Activated T-helper 17 cell treated with anti-CD3 and anti-CD28 coated beads, Interleukin-2, amount 50 U/mL, for 72 hours (primary cell): ENCODE measurements around the gene COQ7. TPM values are rescaled to one million over a fixed set of nuclear protein-coding genes. Genes with fewer than 3 reads are reported as not detected.

ENCODE experiments used
- ATAC-seq: fragments of 150-1000 bp; cut with Tn5 transposase; replicated peaks from 2 replicates; pipeline ENCODE4 v1.10.0; 2021; ENCODE audit warnings: mild to moderate bottlenecking, moderate library complexity
- H3K27ac Mint-ChIP-seq: one replicate; pipeline ENCODE4 v1.8.0; 2022; ENCODE audit warnings: mixed read lengths
- H3K27me3 Mint-ChIP-seq: one replicate; pipeline ENCODE4 v1.8.0; 2022; ENCODE audit warnings: mixed read lengths
- H3K36me3 Mint-ChIP-seq: one replicate; pipeline ENCODE4 v1.8.0; 2022; ENCODE audit warnings: low read depth, mild to moderate bottlenecking, mixed read lengths
- H3K4me1 Mint-ChIP-seq: one replicate; pipeline ENCODE4 v1.8.0; 2022; ENCODE audit warnings: mixed read lengths
- H3K4me3 Mint-ChIP-seq: one replicate; pipeline ENCODE4 v1.8.0; 2022; ENCODE audit warnings: mild to moderate bottlenecking, mixed read lengths
- H3K9me3 Mint-ChIP-seq: one replicate; pipeline ENCODE4 v1.8.0; 2022; ENCODE audit warnings: mixed read lengths
- total RNA-seq, 2 donors: library from RNA; stranded (reverse); gene quantifications; one replicate each; pipeline ENCODE4 v1.2.3, GENCODE V29; 2022

Gene COQ7
- total RNA-seq, 2 donors from 2014 or later, result 11.6 to 18.2 TPM

- no peak for ATAC-seq
- no peaks in the 10 kb centered on the region for H3K36me3 Mint-ChIP-seq
- peaks cover 7% of the 10 kb centered on the region for H3K27me3 Mint-ChIP-seq
- peaks cover 10% of the 10 kb centered on the region for H3K4me1 Mint-ChIP-seq
- H3K9me3 Mint-ChIP-seq, result peaks cover 8% of the 10 kb centered on the region
- H3K27ac Mint-ChIP-seq, result no peak overlapping the region
- H3K4me3 Mint-ChIP-seq, result no peak overlapping the region
Measured at GRCh38 chr16:19093631-19094541, 26.5 kb downstream of the COQ7 start.

GRCh38 chr16:19094542-19095365, 27.3 kb downstream of the COQ7 start:
- Mint-ChIP-seq H3K4me3 (peak overlapping the region; percentile 21), H3K27ac (no peak overlapping the region), H3K27me3 (peaks cover 7% of the 10 kb centered on the region), H3K4me1 (peaks cover 10% of the 10 kb centered on the region), H3K9me3 (peaks cover 8% of the 10 kb centered on the region), H3K36me3 (no peaks in the 10 kb centered on the region)
- ATAC-seq, result peak; percentile 78

GRCh38 chr16:19095654-19096053, 28.2 kb downstream of the COQ7 start:
- Mint-ChIP-seq H3K36me3 (no peaks in the 10 kb centered on the region), H3K4me1 (peaks cover 10% of the 10 kb centered on the region), H3K27me3 (peaks cover 7% of the 10 kb centered on the region), H3K27ac (no peak overlapping the region), H3K9me3 (peaks cover 8% of the 10 kb centered on the region), H3K4me3 (no peak overlapping the region)
- ATAC-seq, result no peak

GRCh38 chr16:19098173-19098572, 30.8 kb downstream of the COQ7 start:
- H3K4me1 Mint-ChIP-seq, result peaks cover 10% of the 10 kb centered on the region
- peaks cover 3% of the 10 kb centered on the region for H3K27me3 Mint-ChIP-seq
- ATAC-seq, result no peak
- H3K27ac Mint-ChIP-seq, result no peak overlapping the region
- peaks cover 8% of the 10 kb centered on the region for H3K9me3 Mint-ChIP-seq
- no peak overlapping the region for H3K4me3 Mint-ChIP-seq
- H3K36me3 Mint-ChIP-seq, result no peaks in the 10 kb centered on the region

- no peak overlapping the region for H3K4me3 Mint-ChIP-seq
- no peak for ATAC-seq
- no peaks in the 10 kb centered on the region for H3K36me3 Mint-ChIP-seq
- peaks cover 3% of the 10 kb centered on the region for H3K27me3 Mint-ChIP-seq
- H3K4me1 Mint-ChIP-seq, result no peaks in the 10 kb centered on the region
- peaks cover 4% of the 10 kb centered on the region for H3K9me3 Mint-ChIP-seq
- no peak overlapping the region for H3K27ac Mint-ChIP-seq
Measured at GRCh38 chr16:19102187-19102872, 34.9 kb downstream of the COQ7 start.

GRCh38 chr16:19104607-19105006, 37.2 kb downstream of the COQ7 start:
- H3K4me3 Mint-ChIP-seq, result no peak overlapping the region
- no peaks in the 10 kb centered on the region for H3K36me3 Mint-ChIP-seq
- H3K4me1 Mint-ChIP-seq, result no peaks in the 10 kb centered on the region
- ATAC-seq, result no peak
- no peaks in the 10 kb centered on the region for H3K9me3 Mint-ChIP-seq
- H3K27ac Mint-ChIP-seq, result no peak overlapping the region
- no peaks in the 10 kb centered on the region for H3K27me3 Mint-ChIP-seq

DNA sequence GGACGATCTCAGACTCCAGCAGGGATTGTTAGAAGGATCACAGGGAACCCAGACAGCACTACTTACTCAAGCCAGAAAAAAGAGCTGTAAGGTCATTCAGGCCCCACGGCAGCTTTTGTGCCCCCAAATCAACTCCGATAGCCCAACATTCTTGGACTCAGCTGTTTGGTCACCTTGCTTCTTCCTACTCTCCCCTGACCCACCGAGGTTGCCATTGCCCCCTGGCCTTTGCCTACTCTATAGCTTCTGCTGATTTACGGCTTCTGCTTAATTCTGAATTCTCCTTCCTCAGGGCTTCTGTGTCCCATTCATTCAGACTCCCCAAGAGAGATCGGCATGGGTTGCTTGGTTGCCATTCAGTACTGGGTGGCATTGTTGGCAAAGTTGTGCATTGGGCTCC, 37.7 kb downstream of the COQ7 start:
- H3K9me3 Mint-ChIP-seq, result no peaks in the 10 kb centered on the region
- no peak for ATAC-seq
- H3K27ac Mint-ChIP-seq, result no peak overlapping the region
- H3K4me1 Mint-ChIP-seq, result no peaks in the 10 kb centered on the region
- no peaks in the 10 kb centered on the region for H3K36me3 Mint-ChIP-seq
- no peak overlapping the region for H3K4me3 Mint-ChIP-seq
- H3K27me3 Mint-ChIP-seq, result no peaks in the 10 kb centered on the region

- Mint-ChIP-seq H3K27ac (no peak overlapping the region), H3K27me3 (peaks cover 3% of the 10 kb centered on the region), H3K4me3 (no peak overlapping the region), H3K36me3 (no peaks in the 10 kb centered on the region), H3K4me1 (no peaks in the 10 kb centered on the region), H3K9me3 (no peaks in the 10 kb centered on the region)
- no peak for ATAC-seq
Measured at GRCh38 chr16:19105891-19106624, 38.6 kb downstream of the COQ7 start.

GRCh38 chr16:19106625-19107020, 39.2 kb downstream of the COQ7 start:
- H3K4me3 Mint-ChIP-seq, result no peak overlapping the region
- peaks cover 3% of the 10 kb centered on the region for H3K27me3 Mint-ChIP-seq
- no peak overlapping the region for H3K27ac Mint-ChIP-seq
- H3K9me3 Mint-ChIP-seq, result no peaks in the 10 kb centered on the region
- no peak for ATAC-seq
- H3K4me1 Mint-ChIP-seq, result no peaks in the 10 kb centered on the region
- H3K36me3 Mint-ChIP-seq, result no peaks in the 10 kb centered on the region

GRCh38 chr16:19108409-19109287, 41.2 kb downstream of the COQ7 start:
- no peak overlapping the region for H3K27ac Mint-ChIP-seq
- H3K4me1 Mint-ChIP-seq, result no peaks in the 10 kb centered on the region
- ATAC-seq, result no peak
- no peaks in the 10 kb centered on the region for H3K9me3 Mint-ChIP-seq
- no peak overlapping the region for H3K4me3 Mint-ChIP-seq
- peaks cover 17% of the 10 kb centered on the region for H3K27me3 Mint-ChIP-seq
- H3K36me3 Mint-ChIP-seq, result no peaks in the 10 kb centered on the region

DNA sequence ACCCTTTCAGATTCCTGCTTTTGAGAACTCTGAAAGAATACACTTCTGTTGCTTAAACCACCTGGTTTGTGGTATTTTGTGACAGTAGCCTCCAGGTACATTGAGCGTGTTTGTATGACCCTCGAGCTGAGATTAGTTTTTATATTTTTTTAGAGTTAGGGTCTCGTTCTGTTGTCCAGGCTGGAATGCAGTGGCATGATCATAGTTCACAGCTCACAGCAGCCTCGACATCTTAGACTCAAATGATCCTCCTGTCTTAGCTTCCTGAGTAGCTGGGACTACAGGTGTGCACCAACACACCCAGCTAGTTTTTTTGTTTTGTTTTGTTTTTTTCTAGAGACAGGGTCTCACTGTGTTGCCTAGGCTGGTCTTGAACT, 41.9 kb downstream of the COQ7 start:
- Mint-ChIP-seq H3K9me3 (no peaks in the 10 kb centered on the region), H3K27me3 (peaks cover 17% of the 10 kb centered on the region), H3K36me3 (no peaks in the 10 kb centered on the region), H3K27ac (no peak overlapping the region), H3K4me1 (no peaks in the 10 kb centered on the region), H3K4me3 (no peak overlapping the region)
- no peak for ATAC-seq

DNA sequence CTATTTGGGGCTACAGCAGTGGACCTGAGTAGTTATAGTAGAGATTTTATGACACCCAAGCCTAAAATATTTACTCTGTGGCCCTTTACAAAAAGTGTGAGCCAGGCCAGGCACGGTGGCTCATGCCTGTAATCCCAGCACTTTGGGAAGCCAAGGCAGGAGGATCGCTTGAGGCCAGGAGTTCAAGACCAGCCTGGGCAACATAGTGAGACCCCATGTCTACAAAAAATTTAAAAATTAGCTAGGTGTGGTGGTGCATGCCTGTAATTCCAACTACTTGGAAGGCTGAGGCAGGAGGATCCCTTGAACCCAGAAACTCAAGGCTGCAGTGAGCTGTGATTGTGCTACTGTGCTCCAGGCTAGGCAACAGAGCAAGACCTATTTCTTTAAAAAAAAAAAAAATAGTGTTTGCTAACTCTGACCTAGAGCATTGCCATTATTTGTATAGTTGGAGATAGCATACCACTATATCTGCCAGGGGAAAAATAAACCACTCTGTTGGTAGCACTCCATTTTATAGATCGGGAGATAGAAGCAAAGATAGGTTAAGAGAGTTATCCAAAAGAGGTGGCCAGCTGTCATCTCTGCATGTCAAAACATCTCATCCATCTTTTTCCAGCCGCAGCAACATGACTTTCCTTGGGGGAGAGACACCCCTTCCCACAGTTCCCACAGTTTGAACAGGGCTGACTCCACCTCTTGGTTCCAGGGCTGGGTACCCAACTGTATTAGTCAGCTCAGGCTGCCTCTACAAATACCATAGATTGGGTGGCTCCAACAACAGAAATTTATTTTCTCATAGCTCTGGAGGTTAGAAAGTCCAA, 43.3 kb downstream of the COQ7 start:
- no peaks in the 10 kb centered on the region for H3K4me1 Mint-ChIP-seq
- no peak overlapping the region for H3K27ac Mint-ChIP-seq
- no peaks in the 10 kb centered on the region for H3K36me3 Mint-ChIP-seq
- ATAC-seq, result no peak
- no peaks in the 10 kb centered on the region for H3K9me3 Mint-ChIP-seq
- peaks cover 17% of the 10 kb centered on the region for H3K27me3 Mint-ChIP-seq
- H3K4me3 Mint-ChIP-seq, result no peak overlapping the region

DNA sequence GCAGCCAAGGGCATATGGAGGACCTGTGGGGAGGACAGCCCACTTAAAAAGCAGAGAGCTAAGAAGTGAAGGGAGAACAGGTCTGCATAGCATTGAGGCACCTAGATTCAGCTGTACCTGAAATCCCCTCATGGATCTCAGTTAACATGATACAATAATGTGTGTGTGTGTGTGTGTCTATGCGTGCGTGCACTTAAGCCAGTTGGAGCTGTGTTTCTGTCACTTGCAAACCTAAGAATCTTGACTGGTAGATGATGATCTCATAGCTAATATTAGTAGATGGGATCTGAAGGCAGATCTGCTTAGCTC, 44.6 kb downstream of the COQ7 start:
- no peak for ATAC-seq
- H3K9me3 Mint-ChIP-seq, result no peaks in the 10 kb centered on the region
- H3K4me3 Mint-ChIP-seq, result peak overlapping the region; percentile 14
- H3K27ac Mint-ChIP-seq, result no peak overlapping the region
- H3K27me3 Mint-ChIP-seq, result peaks cover 17% of the 10 kb centered on the region
- H3K36me3 Mint-ChIP-seq, result no peaks in the 10 kb centered on the region
- H3K4me1 Mint-ChIP-seq, result peaks cover 2% of the 10 kb centered on the region
